ENCODE data around the gene UGT2B7.
"Not testable (repeated sequence)": the region's sequence is repeated elsewhere in the genome, so short reads cannot be mapped to it uniquely, and the experiment has no call there.

The UGT2B7 gene

DNA sequence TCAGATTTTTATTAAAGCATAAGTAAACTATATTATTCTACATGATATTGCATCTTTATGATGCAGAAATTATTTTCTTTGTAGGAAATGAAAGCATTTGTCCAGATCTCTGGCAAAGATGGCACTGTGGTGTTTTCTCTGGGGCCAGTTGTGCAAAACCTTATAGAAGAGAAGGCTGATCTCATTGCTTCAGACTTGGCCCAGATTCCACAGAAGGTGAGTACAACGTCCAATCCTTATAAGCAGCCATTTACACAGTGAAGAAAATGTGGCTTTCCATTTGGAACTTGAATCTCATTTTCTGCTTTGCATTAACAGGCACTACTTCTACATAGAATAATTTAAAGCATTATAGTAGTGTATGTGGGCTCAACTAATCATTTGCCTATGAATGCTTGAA lies 6.9 kb upstream of the UGT2B7 start:
- DNase-seq, result no peak

DNA sequence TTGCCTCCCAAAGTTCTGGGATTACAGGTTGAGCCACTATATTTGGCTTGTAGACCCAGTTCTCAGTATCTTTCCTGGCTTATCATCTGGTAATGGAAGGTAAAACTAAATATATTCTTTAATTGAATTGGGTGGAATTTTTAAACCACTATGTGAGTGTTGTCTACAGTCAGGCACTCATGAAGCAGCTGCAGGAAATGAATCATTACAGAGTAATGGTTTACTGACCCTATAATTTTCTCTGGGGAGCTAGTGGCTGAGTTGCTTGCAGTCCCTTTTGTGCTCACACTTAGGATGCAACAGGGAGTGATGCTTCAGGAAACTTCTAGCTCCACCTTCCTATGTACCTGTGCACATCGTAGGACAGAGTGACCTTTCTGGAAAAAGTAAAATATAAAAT lies 4.1 kb upstream of the UGT2B7 start:
- no peak for DNase-seq

DNA sequence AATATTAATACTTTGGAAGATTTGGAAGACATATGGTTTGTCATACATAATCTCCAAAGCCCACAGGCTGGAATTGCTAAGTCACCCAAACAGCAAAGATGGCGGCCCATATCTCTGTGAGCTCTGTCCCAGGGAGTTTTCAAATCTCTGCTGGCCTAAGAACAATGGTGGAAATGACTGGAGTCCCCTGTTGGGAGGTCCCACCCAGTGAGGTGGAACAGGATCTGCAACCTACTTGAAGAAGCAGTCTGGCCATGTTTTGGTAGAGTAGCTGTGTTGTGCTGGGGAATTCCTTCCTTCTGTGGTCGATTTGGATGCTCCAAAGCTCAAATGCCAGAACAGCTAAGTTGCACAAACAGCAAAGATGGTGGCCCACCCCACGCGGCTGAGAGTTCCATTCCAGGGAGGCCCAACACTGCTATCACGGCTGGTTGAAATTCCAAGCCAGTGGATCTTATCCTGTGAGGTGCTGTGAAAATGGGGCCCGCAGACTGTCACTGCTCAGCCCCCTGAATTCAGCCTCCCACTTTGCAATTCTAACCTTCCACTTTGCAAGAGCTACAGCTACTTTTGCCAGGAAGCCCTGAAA lies 3.2 kb upstream of the UGT2B7 start:
- no peak for DNase-seq

DNA sequence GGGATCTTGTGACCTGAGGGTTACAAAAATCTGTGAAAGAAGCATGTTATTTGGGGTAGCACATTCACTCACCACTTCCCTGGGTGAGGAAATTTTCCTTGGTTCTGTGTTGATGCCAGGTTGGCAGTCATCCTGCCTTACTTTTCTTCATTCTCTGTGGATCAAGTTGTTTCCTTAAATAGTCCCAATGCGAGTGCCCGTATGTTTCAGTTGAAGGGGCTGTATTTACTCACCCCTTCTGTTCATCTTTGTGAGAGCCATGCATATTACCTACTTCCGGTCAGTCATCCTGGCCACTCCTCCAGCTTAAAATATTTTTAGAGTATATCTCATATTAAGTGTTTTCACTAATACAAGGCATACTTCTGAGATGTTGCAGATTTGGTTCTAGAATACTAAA lies 2.6 kb upstream of the UGT2B7 start:
- DNase-seq, result no peak

DNA sequence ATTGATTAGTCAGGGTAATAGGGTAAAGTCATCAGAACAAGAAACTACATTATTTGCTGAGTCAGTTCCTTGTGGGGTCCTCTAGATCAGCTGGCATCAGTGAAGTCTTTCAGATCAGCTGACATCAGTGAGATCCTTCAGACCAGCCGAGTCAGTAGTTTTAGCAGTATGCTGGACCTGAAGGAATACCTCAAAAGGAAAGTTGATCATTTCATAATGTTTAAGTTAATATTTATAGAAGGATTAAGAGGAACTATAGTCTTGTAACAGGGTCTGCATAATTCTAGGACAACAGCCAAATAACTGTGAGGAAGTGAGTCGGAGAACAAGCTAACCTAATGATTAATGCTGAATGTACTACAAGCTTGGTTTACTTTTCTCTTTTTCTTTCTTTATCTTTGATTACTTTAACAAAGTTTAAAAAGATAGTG lies 958 bp upstream of the UGT2B7 start:
- no peak for DNase-seq

DNA sequence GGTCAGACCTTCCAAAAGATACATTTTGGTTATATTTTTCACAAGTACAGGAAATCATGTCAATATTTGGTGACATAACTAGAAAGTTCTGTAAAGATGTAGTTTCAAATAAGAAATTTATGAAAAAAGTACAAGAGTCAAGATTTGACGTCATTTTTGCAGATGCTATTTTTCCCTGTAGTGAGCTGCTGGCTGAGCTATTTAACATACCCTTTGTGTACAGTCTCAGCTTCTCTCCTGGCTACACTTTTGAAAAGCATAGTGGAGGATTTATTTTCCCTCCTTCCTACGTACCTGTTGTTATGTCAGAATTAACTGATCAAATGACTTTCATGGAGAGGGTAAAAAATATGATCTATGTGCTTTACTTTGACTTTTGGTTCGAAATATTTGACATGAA lies 536 bp downstream of the UGT2B7 start:
- no peak for DNase-seq

DNA sequence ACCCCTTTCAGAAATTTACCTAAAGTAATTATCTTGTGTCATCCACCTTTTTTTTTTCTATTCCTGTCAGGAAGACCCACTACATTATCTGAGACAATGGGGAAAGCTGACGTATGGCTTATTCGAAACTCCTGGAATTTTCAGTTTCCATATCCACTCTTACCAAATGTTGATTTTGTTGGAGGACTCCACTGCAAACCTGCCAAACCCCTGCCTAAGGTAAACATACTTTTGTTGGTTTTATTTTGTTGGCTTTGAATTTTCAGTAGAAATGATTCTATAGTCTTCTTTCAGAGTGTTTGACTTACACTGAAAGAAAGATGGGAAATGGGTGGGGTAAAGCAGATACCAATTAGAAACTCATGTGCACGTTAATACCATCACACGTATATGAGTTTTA lies 2.2 kb downstream of the UGT2B7 start:
- no peak for DNase-seq

DNA sequence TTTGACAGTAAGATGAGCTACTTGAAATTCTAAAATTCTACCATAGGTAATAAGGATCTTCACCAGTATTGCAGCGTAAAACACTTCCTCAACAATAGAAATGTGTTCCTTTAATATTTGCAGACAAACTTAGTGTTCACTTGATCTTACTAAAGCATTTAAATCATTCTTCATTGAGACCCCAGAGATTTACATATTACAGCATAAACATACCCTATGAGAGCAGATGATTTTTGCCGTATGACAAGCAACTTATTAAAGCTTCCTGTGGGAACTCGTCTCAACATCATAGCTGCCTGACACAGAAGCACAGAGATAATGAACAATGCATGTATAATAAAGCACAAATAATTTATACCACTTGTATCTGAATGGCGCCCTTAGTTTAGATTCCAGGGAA lies 3.6 kb downstream of the UGT2B7 start:
- no peak for DNase-seq

DNA sequence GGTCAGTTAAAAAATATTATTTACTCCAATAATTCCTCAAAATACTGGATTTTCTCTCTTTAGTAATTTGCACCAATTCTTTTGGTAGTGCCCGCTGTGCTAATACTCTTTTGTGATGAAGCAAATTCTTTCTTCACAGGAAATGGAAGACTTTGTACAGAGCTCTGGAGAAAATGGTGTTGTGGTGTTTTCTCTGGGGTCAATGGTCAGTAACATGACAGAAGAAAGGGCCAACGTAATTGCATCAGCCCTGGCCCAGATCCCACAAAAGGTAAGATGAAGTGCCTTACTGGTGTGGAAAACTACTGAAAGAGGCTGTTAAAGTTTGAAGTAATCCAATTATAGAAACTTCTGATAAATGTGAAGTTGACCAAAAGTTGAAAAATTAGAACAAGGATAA lies 6.4 kb downstream of the UGT2B7 start:
- not testable (repeated sequence) for DNase-seq

DNA sequence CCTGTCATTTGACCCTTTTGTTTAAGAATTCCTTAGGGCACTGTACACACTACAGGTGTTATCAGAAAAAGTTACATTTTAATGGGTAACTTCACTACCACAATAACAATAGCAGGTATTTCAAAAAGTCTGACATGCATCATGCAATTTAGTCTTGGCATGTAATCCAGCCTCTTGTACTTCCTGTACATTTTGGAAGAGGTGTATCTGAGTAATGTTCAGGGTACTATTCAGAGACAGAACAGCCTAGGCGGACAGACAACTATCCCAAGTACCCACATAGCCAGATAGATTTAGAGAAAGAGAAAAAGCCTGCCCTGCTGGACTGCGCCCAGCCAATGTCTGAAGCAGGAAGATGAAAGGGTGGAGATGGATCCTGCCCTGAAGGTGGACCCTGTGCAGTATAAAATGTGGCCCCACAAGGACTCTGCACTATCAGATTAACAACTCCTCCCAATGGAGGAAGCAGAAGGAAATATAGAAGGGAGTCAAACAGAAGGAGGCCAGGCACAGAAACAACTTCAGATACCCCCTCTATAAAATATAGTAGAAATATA lies 8.5 kb downstream of the UGT2B7 start:
- no peak for DNase-seq

DNA sequence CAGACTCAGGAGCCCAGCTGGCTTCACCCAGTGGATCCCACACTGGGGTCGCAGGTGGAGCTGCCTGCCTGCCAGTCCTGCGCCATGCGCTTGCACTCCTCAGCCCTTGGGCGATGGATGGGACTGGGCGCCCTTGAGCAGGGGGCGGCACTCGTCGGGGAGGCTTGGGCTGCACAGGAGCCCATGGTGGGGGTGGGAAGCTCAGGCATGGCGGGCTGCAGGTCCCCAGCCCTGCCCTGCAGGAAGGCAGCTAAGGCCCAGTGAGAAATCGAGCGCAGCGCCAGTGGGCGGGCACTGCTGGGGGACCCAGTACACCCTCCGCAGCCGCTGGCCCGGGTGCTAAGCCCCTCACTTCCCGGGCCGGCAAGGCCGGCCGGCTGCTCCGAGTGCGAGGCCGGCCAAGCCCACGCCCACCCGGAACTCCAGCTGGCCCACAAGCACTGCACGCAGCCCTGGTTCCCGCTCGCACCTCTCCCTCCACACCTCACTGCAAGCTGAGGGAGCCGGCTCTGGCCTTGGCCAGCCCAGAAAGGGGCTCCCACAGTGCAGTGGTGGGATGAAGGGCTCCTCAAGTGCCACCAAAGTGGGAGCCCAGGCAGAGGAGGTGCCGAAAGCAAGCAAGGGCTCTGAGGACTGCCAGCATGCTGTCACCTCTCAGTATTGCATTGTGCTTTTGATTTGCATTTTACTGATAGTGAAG lies 19.0 kb downstream of the UGT2B7 start:
- DNase-seq, result not testable (repeated sequence)

DNA sequence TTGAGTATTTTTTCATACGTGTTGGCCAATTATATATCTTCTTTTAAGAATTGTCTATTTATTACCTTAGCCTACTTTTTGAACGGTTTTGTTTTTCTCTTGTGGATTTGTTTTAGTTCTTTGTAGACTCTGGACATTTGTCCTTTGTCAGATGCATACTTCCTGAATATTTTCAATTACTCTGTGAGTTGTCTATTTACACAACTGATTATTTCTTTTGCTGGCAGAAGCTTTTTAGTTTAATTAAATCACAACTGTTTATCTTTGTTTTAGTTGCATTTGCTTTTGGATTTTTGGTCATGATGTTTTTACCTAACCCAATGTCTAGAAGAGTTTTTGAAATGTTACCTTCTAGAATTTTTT lies 19.6 kb downstream of the UGT2B7 start:
- no peak for DNase-seq

DNA sequence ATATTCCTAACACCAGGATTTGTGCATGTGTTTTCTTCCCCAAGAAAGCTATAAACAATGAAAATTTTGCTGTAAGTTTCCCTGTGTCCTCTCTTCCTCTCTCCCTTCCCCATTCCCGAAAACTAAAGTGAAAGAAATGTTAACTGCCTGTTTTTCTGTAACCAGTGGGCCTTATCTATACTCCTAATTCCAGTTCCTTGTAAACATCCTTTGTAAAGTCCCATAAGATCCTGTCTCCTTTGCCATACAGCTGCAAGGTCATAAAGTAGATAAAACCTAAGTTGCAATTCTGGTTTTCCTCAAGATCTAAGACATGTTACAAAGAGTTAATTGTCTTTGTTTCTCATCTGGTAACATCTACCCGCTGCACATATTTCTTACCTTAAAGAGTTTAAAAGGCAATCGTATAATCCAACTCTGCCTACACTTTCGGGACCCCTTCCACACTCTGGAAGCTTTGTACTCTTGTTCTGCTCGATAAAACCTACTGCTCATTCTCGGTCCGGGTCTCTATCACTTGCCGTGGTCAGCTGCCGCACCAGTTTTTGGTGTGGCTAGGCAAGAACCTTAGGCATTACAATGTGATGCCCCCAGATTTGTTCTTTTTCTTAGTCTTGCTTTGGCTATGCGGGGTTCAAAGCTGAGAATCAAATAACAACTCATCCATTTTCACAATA lies 20.5 kb downstream of the UGT2B7 start:
- DNase-seq, result no peak

DNA sequence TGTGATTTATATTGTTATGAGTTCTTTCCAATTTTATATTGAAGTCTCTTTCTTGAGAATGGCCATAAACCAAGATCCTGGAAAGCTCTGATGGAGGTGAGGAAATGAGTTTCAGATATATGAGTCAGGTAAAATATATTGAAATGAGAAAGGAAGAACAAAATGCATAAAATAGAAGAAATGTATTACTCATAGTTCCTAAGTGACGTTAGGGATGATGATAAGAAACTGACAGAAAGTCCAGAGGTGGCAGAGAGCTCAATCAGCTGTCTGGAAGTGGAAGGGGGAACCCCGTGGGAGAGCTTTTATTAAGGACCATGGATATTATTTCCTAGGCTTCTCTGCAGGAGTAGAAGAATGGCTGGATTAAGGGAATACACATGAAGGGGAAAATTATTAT lies 24.6 kb downstream of the UGT2B7 start:
- DNase-seq, result no peak

DNA sequence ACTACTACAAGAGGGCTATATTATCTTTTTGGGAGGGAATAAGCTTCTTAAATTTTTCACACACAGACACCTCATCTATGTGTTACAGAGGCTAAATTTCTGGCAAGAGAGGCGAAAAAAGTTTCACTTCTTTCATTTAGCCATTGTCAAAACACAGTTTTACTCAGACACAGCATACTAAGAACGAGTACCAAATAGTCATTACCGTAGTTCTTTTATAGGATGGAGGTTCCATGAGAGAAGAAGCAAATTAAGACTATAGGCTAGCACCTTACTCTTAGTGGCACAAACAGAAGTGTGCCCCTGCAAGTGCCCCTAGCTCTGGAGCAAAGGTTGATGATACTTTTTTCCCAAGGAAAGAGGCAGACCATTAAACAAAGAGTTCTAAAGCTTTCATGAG lies 26.2 kb downstream of the UGT2B7 start:
- no peak for DNase-seq

DNA sequence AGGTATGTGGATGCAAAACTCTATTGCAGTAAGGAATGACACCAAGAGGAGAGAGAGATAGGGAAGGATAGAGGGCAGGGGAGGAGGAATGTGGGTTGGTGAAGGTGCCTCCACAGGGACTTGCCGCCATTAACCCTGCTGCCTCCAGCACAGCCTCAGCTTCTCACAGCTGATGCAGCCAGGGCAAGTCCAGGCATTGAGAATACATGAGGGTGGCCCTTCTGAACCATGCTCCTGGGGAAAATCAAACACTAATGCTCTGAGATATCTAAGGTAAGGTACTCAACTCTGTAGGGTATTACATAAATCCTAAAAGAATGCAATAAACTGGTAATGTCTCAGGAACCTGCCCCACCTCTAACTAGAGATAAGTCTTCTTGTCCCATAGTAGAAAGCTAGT lies 28.7 kb downstream of the UGT2B7 start:
- DNase-seq, result no peak

DNA sequence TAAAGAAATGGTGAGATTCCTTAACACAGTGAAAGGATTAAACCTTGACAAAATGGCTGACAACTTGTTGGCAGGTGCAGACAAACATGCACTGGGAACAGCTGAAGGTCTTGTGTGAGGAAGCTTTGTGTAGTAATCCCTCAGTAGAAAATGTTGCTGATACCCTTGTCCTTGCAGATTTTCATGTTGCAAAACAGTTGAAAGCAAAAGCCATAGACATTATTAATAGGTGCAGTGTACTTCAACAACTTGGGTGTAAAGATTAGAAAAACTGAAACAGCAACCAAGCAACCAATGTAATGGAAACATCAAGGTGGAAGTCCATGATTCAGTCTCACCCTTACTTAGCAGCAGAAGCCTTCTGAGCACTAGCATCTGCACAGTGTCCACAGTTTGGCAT lies 29.8 kb downstream of the UGT2B7 start:
- DNase-seq, result no peak

DNA sequence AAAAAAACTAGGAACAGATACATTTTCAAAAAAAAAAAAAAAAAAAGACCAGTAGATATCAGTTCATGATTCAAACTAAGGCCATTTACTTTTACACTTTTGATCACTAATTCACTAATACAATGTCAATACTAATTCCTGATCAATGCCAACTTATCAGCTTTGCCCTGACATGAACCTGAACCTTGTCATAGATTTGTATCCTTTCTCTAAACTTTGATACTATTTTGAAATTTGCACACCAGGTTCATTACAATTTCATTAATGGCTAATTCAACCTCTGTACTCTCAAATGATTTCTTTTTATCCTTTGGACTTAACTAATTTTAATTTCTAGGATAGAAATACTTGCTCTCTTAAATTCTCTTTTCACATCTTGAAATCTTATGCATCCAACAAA lies 37.7 kb downstream of the UGT2B7 start:
- DNase-seq, result no peak

DNA sequence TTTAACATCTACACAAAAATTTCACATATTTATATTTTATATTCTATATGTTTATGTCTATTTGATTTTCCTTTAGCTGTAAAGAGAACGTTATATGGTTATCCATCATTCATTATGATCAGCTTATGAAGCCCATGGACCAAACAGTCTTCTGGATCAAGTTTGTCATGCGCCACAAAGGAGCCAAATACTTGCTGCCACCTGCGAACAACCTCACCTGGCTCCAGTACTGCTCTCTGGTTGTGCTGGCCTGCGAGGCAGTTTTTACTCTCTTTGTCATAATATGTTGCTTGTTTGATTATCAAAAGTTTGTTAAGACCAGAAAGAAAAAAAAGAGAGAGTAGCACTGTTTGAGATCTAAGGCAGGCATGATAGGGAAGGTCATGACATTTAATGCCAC lies 38.2 kb downstream of the UGT2B7 start:
- no peak for DNase-seq

DNA sequence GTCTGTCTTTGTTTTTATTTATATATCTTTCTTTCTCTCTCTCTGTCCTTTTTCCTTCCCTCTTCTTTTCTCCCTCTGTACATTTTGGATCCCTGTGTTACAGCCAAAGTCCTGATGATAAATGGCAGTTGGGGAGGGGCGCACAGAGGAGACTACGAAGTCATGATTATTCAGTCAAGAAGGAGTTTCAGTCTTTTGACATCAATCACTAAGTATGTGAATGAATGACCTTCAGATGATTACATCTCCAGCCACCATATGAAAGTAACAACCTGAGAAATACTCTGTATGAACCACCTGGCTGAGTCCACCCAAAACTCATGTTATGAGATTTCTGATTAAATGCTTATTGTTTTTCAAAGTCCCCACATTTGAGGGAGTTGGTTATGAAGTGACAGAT lies 45.0 kb downstream of the UGT2B7 start:
- DNase-seq, result no peak

DNA sequence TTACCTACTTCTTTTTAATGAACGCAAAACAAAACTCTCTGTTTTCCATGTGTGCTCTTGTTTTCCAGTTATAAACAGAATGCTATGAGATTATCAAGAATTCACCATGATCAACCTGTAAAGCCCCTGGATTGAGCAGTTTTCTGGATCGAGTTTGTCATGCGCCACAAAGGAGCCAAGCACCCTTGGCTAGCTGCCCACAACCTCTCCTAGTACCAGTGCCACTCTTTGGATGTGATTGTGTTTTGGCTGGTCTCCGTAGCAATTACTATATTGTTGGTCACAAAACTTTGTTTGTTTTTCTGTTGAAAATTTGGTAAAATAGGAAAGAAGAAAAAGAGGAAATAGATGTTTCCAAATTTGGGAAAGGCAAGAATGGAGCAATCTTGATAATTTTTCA lies 51.1 kb downstream of the UGT2B7 start:
- DNase-seq, result no peak

DNA sequence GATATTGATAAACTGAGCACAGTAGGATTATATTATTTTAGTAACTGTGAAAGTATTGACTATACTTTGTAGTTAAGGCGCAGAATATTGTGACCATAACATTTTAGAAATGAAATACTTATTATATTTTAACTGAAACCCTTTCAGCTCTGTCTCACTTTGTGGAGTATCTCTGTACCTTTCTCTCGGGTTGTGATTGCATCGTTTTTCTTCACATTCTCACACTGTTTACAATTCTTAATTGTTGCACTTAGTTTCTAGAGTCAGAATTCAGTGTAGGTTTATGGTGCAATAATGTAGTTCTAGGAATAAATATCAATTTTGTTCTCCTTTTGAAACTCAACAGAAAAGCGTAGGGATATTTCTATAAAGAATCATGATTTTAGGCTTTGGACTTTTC lies 57.7 kb downstream of the UGT2B7 start:
- no peak for DNase-seq

DNA sequence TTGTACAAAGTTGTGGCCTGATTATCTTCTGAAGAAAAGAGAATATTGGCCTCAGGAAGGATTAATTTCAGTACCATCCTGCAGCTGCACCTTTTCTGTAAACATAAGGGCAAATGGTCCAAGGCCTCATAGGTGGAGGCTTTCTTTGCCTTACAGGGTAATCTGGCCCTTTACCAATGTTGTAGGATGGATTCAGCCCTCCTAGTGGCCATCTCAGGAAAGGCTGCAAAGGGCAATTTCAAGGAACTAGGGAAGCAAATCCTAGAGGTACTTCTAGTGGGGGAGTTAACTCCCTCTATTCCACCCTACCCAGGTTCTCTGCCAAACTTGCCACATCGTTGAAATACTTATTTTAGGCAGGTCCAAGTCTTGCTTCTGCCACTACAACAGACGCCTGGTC lies 60.6 kb downstream of the UGT2B7 start:
- no peak for DNase-seq

All from stimulated activated CD4-positive, alpha-beta T cell treated with anti-CD3 and anti-CD28 coated beads, Interleukin-2, amount 100 ng/mL, for 48 hours (primary cell).